GM23338 (cell line): Measurements from ENCODE around the gene ZBTB49. TPM values are rescaled to one million over a fixed set of nuclear protein-coding genes. Genes with fewer than 3 reads are reported as not detected.

Experiments
- ATAC-seq: fragments of 200-7000 bp; cut with Tn5 transposase; 3 replicates; pipeline ENCODE4 v1.9.1; 2020
- DNase-seq: peaks from one replicate; pipeline ENCODE4 v3.0.0-alpha.2; 2015; ENCODE audit warnings: low spot score
- H2AFZ ChIP-seq: fragments of 200-600 bp; sonication (generic); 2 replicates; pipeline ENCODE4 v1.8.0; 2016; ENCODE audit warnings: antibody characterized with exemption, mild to moderate bottlenecking, moderate library complexity
- H3F3A ChIP-seq: fragments of 200-600 bp; sonication (generic); replicated peaks from 2 replicates; pipeline ENCODE4 v1.8.0; 2017; ENCODE audit warnings: antibody characterized with exemption, mixed run types, low read depth
- H3K27ac ChIP-seq: fragments of 200-600 bp; sonication (generic); 2 replicates; pipeline ENCODE4 v1.6.1; 2016; ENCODE audit warnings: low read depth
- H3K27me3 ChIP-seq: fragments of 200-600 bp; sonication (generic); 2 replicates; pipeline ENCODE4 v1.8.0; 2016; ENCODE audit warnings: mild to moderate bottlenecking, mixed run types, moderate library complexity; ENCODE audit not compliant: insufficient read depth
- H3K36me3 ChIP-seq: fragments of 200-600 bp; sonication (generic); 2 replicates; pipeline ENCODE4 v1.8.0; 2016; ENCODE audit warnings: mild to moderate bottlenecking; ENCODE audit not compliant: insufficient read depth
- H3K4me1 ChIP-seq: fragments of 200-600 bp; sonication (generic); 2 replicates; pipeline ENCODE4 v1.8.0; 2016; ENCODE audit warnings: mild to moderate bottlenecking, moderate library complexity; ENCODE audit not compliant: insufficient read depth
- H3K4me2 ChIP-seq: fragments of 200-600 bp; sonication (generic); 2 replicates; pipeline ENCODE4 v1.7.1; 2017; ENCODE audit warnings: mixed run types
- H3K4me3 ChIP-seq: fragments of 200-600 bp; sonication (generic); 2 replicates; pipeline ENCODE4 v1.6.1; 2016; ENCODE audit warnings: mixed run types
- H3K79me2 ChIP-seq: fragments of 200-600 bp; sonication (generic); replicated peaks from 2 replicates; pipeline ENCODE4 v1.8.0; 2017; ENCODE audit warnings: mild to moderate bottlenecking; ENCODE audit not compliant: insufficient read depth
- H3K9me2 ChIP-seq: fragments of 200-600 bp; sonication (generic); 2 replicates; pipeline ENCODE4 v1.8.0; 2017; ENCODE audit not compliant: insufficient read depth
- H4K20me1 ChIP-seq: fragments of 200-600 bp; sonication (generic); replicated peaks from 2 replicates; pipeline ENCODE4 v1.8.0; 2017; ENCODE audit warnings: mild to moderate bottlenecking; ENCODE audit not compliant: insufficient read depth
- H3K27ac Mint-ChIP-seq: 2 replicates; pipeline ENCODE4 v1.8.0; 2020; ENCODE audit warnings: inconsistent platforms, mild to moderate bottlenecking, moderate library complexity, mixed read lengths
- H3K27me3 Mint-ChIP-seq: 3 replicates; pipeline ENCODE4 v1.8.0; 2022; ENCODE audit warnings: low read depth, mild to moderate bottlenecking, moderate library complexity, mixed read lengths, inconsistent platforms; ENCODE audit not compliant: insufficient read depth, poor library complexity
- H3K36me3 Mint-ChIP-seq: 3 replicates; pipeline ENCODE4 v1.8.0; 2021; ENCODE audit warnings: low read depth, mild to moderate bottlenecking, inconsistent platforms, moderate library complexity, mixed read lengths
- H3K4me1 Mint-ChIP-seq: 3 replicates; pipeline ENCODE4 v1.8.0; 2020; ENCODE audit warnings: mild to moderate bottlenecking, inconsistent platforms, mixed read lengths
- H3K4me3 Mint-ChIP-seq: 3 replicates; pipeline ENCODE4 v1.8.0; 2021; ENCODE audit warnings: moderate library complexity, mild to moderate bottlenecking, inconsistent platforms, mixed read lengths
- H3K9me3 Mint-ChIP-seq: 3 replicates; pipeline ENCODE4 v1.8.0; 2020; ENCODE audit warnings: moderate library complexity, mild to moderate bottlenecking, inconsistent platforms, mixed read lengths
- CREB1 ChIP-seq: fragments of 250-450 bp; sonication (Bioruptor Pico); IDR thresholded peaks from 2 replicates; pipeline ENCODE4 v1.5.0; 2020; ENCODE audit warnings: low read depth, mild to moderate bottlenecking, moderate library complexity
- CTCF ChIP-seq, 2 experiments: fragments of 200-600 bp in 1 of 2; sonication (generic) in 1 of 2; conservative IDR thresholded peaks; 2 replicates each; pipeline versions ENCODE4 v1.5.1 to v1.6.1; 2016 to 2017; ENCODE audit warnings: antibody characterized with exemption in 2 of 2, low read depth in 2 of 2, mild to moderate bottlenecking in 2 of 2, moderate library complexity in 1 of 2
- EZH2 ChIP-seq: fragments of 200-600 bp; sonication (generic); IDR thresholded peaks from one replicate; pipeline ENCODE4 v1.8.0; 2017; ENCODE audit warnings: antibody characterized with exemption, mild to moderate bottlenecking, low read depth; ENCODE audit not compliant: unreplicated experiment
- EZH2phosphoT487 ChIP-seq: fragments of 200-600 bp; sonication (generic); IDR thresholded peaks from one replicate; pipeline ENCODE4 v1.8.1; 2018; ENCODE audit warnings: antibody characterized with exemption; ENCODE audit not compliant: unreplicated experiment
- JUNB ChIP-seq: IDR thresholded peaks from one replicate; pipeline ENCODE4 v1.6.1; 2016; ENCODE audit warnings: antibody characterized with exemption; ENCODE audit not compliant: unreplicated experiment
- NANOG ChIP-seq: IDR thresholded peaks from 2 replicates; pipeline ENCODE4 v1.6.1; 2016; ENCODE audit warnings: antibody characterized with exemption, borderline replicate concordance
- POLR2AphosphoS5 ChIP-seq: IDR thresholded peaks from 2 replicates; pipeline ENCODE4 v1.6.1; 2016; ENCODE audit warnings: antibody characterized with exemption, low read depth
- REST ChIP-seq: IDR thresholded peaks from one replicate; pipeline ENCODE4 v1.6.1; 2018; ENCODE audit warnings: antibody characterized with exemption; ENCODE audit not compliant: unreplicated experiment
- STAT1 ChIP-seq: IDR thresholded peaks from one replicate; pipeline ENCODE4 v1.6.1; 2016; ENCODE audit warnings: antibody characterized with exemption; ENCODE audit not compliant: unreplicated experiment
- ZNF462 ChIP-seq: fragments of 250-450 bp; sonication (Bioruptor Pico); IDR thresholded peaks from 2 replicates; pipeline ENCODE4 v1.5.0; 2020; ENCODE audit warnings: mild to moderate bottlenecking, moderate library complexity
- polyA plus RNA-seq: library from polyadenylated mRNA; unstranded; fragments of >200 nt; fragmentation: Nextera tagmentation; extraction: Ambion mirVana; gene quantifications from 2 replicates; pipeline ENCODE4 v1.2.1, GENCODE V29; 2016
- total RNA-seq: library from RNA; depleted of rRNA; stranded (reverse); fragments of >200 nt; shearing (Covaris generic); gene quantifications from 2 replicates; pipeline ENCODE4 v1.2.3, GENCODE V29; 2014
- TF ChIP-seq, protein P1 (sequence below): IDR thresholded peaks from 2 replicates; pipeline ENCODE4 v1.6.1; 2016; ENCODE audit warnings: antibody characterized with exemption

The ZBTB49 gene
- total and polyA plus RNA-seq, 2 experiments from 2014 or later: 4.1 to 6.0 TPM

GRCh38 chr4:4259484-4260100, 30.5 kb upstream of the ZBTB49 start:
- Histone ChIP-seq H3K79me2 (no peaks in the 10 kb centered on the region), H3K27ac (no peak overlapping the region), H3K4me1 (no peaks in the 10 kb centered on the region), H3K36me3 (no peaks in the 10 kb centered on the region), H3K9me2 (no peaks in the 10 kb centered on the region), H4K20me1 (no peaks in the 10 kb centered on the region), H2AFZ (no peak overlapping the region), H3K27me3 (no peaks in the 10 kb centered on the region), H3K4me2 (no peak overlapping the region), H3F3A (no peaks in the 10 kb centered on the region), H3K4me3 (no peak overlapping the region)
- H3K9me3 Mint-ChIP-seq: no peaks in the 10 kb centered on the region
- H3K27me3 Mint-ChIP-seq: peaks cover 3% of the 10 kb centered on the region
- no peaks in the 10 kb centered on the region for H3K36me3 Mint-ChIP-seq
- no peaks in the 10 kb centered on the region for H3K4me1 Mint-ChIP-seq
- no peak overlapping the region for H3K27ac Mint-ChIP-seq
- DNase-seq (peak; percentile 9), ATAC-seq (peak; percentile 67)
- TF ChIP-seq NANOG (no peak), STAT1 (no peak), POLR2AphosphoS5 (no peak), REST (no peak), JUNB (no peak), CREB1 (no peak), EZH2 (no peak), ZNF462 (no peak), CTCF (conservative IDR thresholded peaks at IDR 0.05; ENCODE audit: low read depth in 2 of 2) (no peak), EZH2phosphoT487 (no peak)
- TF ChIP-seq, protein P1, sequence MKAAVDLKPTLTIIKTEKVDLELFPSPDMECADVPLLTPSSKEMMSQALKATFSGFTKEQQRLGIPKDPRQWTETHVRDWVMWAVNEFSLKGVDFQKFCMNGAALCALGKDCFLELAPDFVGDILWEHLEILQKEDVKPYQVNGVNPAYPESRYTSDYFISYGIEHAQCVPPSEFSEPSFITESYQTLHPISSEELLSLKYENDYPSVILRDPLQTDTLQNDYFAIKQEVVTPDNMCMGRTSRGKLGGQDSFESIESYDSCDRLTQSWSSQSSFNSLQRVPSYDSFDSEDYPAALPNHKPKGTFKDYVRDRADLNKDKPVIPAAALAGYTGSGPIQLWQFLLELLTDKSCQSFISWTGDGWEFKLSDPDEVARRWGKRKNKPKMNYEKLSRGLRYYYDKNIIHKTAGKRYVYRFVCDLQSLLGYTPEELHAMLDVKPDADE: no peak
- H3K4me3 Mint-ChIP-seq: no peak overlapping the region
